ENCODE measurements around the gene PON1. TPM values are rescaled to one million over a fixed set of nuclear protein-coding genes. Genes with fewer than 3 reads are reported as not detected.

PON1 gene
- total and polyA plus RNA-seq, 2 of the 8 experiments (the other 6 are each of a cell fraction or from before 2014, with no cell fraction given), result not detected

- ChIA-PET POLR2A (ENCODE audit: partially characterized antibody) (no interaction called here), CTCF (ENCODE audit: partially characterized antibody) (interaction anchor here (0.6 kb wide), 1 partner anchor 79 kb away, joined by 3 read pairs; no protein-coding TSS in a partner anchor)
- H3K36me3 ChIP-seq (ENCODE audit: control insufficient read depth in 2 of 4, insufficient read depth in 4 of 4, low read length in 3 of 4), result no peaks in the 10 kb centered on the region
- H3K4me2 ChIP-seq (ENCODE audit: insufficient read depth in 1 of 2, low read depth in 2 of 2, low read length in 2 of 2), result no peak overlapping the region
- H2AFZ ChIP-seq (ENCODE audit: low read length), result no peak overlapping the region
- H3K23ac ChIP-seq (ENCODE audit: insufficient read length), result no peak overlapping the region
- no peak overlapping the region for H4K91ac ChIP-seq (replicated peaks; ENCODE audit: insufficient read length, low read length)
- DNase-seq (ENCODE audit: low read depth in 1 of 2, low spot score in 2 of 2) (no peak), FAIRE-seq (no peak)
- H4K5ac ChIP-seq (ENCODE audit: insufficient read length, low read depth, low read length), result no peak overlapping the region
- no peaks in the 10 kb centered on the region for H3K4me1 ChIP-seq (replicated peaks in 1 of 4; ENCODE audit: control insufficient read depth in 3 of 4, insufficient read depth in 4 of 4, low read length in 3 of 4)
- H2BK12ac ChIP-seq (ENCODE audit: low read depth, low read length), result no peak overlapping the region
- no peak overlapping the region for H3K9ac ChIP-seq (replicated peaks in 1 of 4; ENCODE audit: extremely low read depth in 1 of 4, low read depth in 3 of 4, low read length in 3 of 4)
- no peaks in the 10 kb centered on the region for H3K9me3 ChIP-seq (ENCODE audit: insufficient read depth in 2 of 2, low read depth in 1 of 2, low read length in 1 of 2)
- no peak overlapping the region for H3K4ac ChIP-seq (replicated peaks; ENCODE audit: insufficient read length, low read depth, low read length)
- H3K27ac ChIP-seq (ENCODE audit: low read depth, low read length), result no peak overlapping the region
- H4K20me1 ChIP-seq (replicated peaks in 1 of 2; ENCODE audit: control insufficient read depth in 1 of 2, insufficient read depth in 2 of 2, low read length in 2 of 2), result no peaks in the 10 kb centered on the region
- no peak overlapping the region for H4K8ac ChIP-seq (ENCODE audit: extremely low read depth, insufficient read depth, low read length)
- H3K4me3 ChIP-seq (ENCODE audit: extremely low read depth in 1 of 4, insufficient read depth in 2 of 4, low read depth in 3 of 4, low read length in 4 of 4), result no peak overlapping the region
- H3K14ac ChIP-seq (ENCODE audit: insufficient read length), result no peak overlapping the region
- H3K79me2 ChIP-seq (ENCODE audit: control insufficient read depth in 1 of 2, insufficient read depth in 2 of 2, low read length in 2 of 2), result no peaks in the 10 kb centered on the region
- no peaks in the 10 kb centered on the region for H3K27me3 ChIP-seq (replicated peaks in 1 of 4; ENCODE audit: control insufficient read depth in 3 of 4, extremely low read depth in 1 of 4, insufficient read depth in 3 of 4, low read length in 3 of 4)
- H2AK5ac ChIP-seq (ENCODE audit: low read depth, low read length), result no peak overlapping the region
- H3K79me1 ChIP-seq (ENCODE audit: low read depth, low read length), result no peaks in the 10 kb centered on the region
- no peak overlapping the region for H2BK15ac ChIP-seq (ENCODE audit: low read length)
- H3K56ac ChIP-seq (replicated peaks; ENCODE audit: insufficient read length, low read depth, low read length), result no peak overlapping the region
- no peak overlapping the region for H3K18ac ChIP-seq (ENCODE audit: extremely low read depth, low read length)
- H3K23me2 ChIP-seq (ENCODE audit: low read depth, low read length), result no peaks in the 10 kb centered on the region
- no peak overlapping the region for H2BK20ac ChIP-seq (ENCODE audit: low read length)
- no peak overlapping the region for H2BK5ac ChIP-seq (ENCODE audit: low read depth, low read length)
- 92% methylated on average over 1 of the region's 1 CpG; no CpG with 5 or more reads in 1 of the 2 experiments for WGBS, 2 experiments (ENCODE audit: extremely low coverage in 1 of 2, insufficient coverage in 1 of 2, insufficient read length in 1 of 2, insufficient replicate concordance in 2 of 2, low coverage in 1 of 2, low lambda C conversion rate in 2 of 2, missing lambda C conversion rate in 1 of 2)
- no peak overlapping the region for H2BK120ac ChIP-seq (replicated peaks; ENCODE audit: low read depth, low read length)
- TF ChIP-seq BCL11A (IDR thresholded peaks at IDR 0.05; ENCODE audit: low read depth in 2 of 2, low read length in 2 of 2), result no peak
- TF ChIP-seq GABPA (IDR thresholded peaks at IDR 0.05; ENCODE audit: borderline replicate concordance, insufficient read depth, low read length), result no peak
- TF ChIP-seq RFX5 (IDR thresholded peaks at IDR 0.05; ENCODE audit: borderline replicate concordance, low read depth, low read length), result no peak
- no peak for TF ChIP-seq SIX5 (IDR thresholded peaks at IDR 0.05; ENCODE audit: low read depth, low read length)
- no peak for TF ChIP-seq RNF2 (IDR thresholded peaks at IDR 0.05; ENCODE audit: borderline replicate concordance, low read depth, low read length, missing control alignments, poor library complexity, severe bottlenecking)
- no peak for TF ChIP-seq JUN (IDR thresholded peaks at IDR 0.05; ENCODE audit: low read depth, low read length)
- no peak for TF ChIP-seq ASH2L (IDR thresholded peaks at IDR 0.05; ENCODE audit: low read length)
- no peak for TF ChIP-seq JUND (IDR thresholded peaks at IDR 0.05; ENCODE audit: low read length)
- TF ChIP-seq CEBPB (IDR thresholded peaks at IDR 0.05; ENCODE audit: low read depth, low read length), result no peak
- TF ChIP-seq EP300 (IDR thresholded peaks at IDR 0.05; ENCODE audit: borderline replicate concordance in 1 of 2, low read depth in 2 of 2, low read length in 2 of 2), result no peak
- TF ChIP-seq GTF2F1 (IDR thresholded peaks at IDR 0.05; ENCODE audit: borderline replicate concordance, low read depth, low read length), result no peak
- no peak for TF ChIP-seq NRF1 (IDR thresholded peaks at IDR 0.05; ENCODE audit: low read depth, low read length)
- no peak for TF ChIP-seq MAFK (IDR thresholded peaks at IDR 0.05; ENCODE audit: low read depth, low read length)
- TF ChIP-seq SIRT6 (IDR thresholded peaks at IDR 0.05; ENCODE audit: low read length), result no peak
- no peak for TF ChIP-seq SP1 (IDR thresholded peaks at IDR 0.05; ENCODE audit: low read depth, low read length)
- no peak for TF ChIP-seq CREB1 (IDR thresholded peaks at IDR 0.05)
Measured at GRCh38 chr7:95330961-95331337, 6.6 kb upstream of the PON1 start.

Measured in H1 (cell line).